Mammary epithelial cell (primary cell): ENCODE results near the gene CTAGE4.
"Not testable (repeated sequence)": the region's sequence is repeated elsewhere in the genome, so short reads cannot be mapped to it uniquely, and the experiment has no call there.

Experiments
- EZH2 ChIP-seq: IDR thresholded peaks from 2 replicates; pipeline ENCODE4 v1.6.1; 2012; ENCODE audit warnings: low read length, inconsistent platforms, borderline replicate concordance
- TF ChIP-seq, protein P1 (sequence below), 2 donors: IDR thresholded peaks in 1 of 2; conservative IDR thresholded peaks in 1 of 2; 2 replicates each; pipeline ENCODE4 v1.5.1; 2011 to 2012; ENCODE audit warnings: inconsistent platforms in 2 of 2, low read length in 2 of 2, mild to moderate bottlenecking in 2 of 2, control low read depth in 1 of 2, low read depth in 1 of 2; ENCODE audit not compliant: insufficient read depth in 1 of 2; ENCODE audit errors: extremely low read depth in 1 of 2

DNA sequence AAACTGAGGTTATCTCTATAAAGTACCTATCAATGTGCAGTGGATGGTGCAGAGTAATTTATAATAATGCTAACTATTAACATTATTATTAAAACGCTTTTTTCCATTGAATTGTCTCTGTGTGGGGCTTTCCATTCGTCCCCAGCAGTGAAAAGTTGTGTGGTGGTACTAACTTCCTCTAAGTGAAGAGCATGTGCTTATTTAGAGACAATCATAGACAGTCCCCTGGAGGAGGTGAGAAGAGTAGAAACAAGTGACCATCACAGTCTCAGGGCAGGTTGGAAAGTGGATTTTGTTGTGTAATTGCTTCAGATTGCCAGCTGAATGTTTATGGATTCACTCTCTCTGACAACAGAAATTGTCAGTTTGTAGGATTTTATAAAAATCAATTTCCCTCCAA is 47.8 kb downstream of the CTAGE4 start:
- TF ChIP-seq, protein P1, sequence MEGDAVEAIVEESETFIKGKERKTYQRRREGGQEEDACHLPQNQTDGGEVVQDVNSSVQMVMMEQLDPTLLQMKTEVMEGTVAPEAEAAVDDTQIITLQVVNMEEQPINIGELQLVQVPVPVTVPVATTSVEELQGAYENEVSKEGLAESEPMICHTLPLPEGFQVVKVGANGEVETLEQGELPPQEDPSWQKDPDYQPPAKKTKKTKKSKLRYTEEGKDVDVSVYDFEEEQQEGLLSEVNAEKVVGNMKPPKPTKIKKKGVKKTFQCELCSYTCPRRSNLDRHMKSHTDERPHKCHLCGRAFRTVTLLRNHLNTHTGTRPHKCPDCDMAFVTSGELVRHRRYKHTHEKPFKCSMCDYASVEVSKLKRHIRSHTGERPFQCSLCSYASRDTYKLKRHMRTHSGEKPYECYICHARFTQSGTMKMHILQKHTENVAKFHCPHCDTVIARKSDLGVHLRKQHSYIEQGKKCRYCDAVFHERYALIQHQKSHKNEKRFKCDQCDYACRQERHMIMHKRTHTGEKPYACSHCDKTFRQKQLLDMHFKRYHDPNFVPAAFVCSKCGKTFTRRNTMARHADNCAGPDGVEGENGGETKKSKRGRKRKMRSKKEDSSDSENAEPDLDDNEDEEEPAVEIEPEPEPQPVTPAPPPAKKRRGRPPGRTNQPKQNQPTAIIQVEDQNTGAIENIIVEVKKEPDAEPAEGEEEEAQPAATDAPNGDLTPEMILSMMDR (conservative IDR thresholded peaks at IDR 0.05 in 1 of 2, IDR thresholded peaks at IDR 0.05 in 1 of 2; ENCODE audit: extremely low read depth in 1 of 2, insufficient read depth in 1 of 2, low read depth in 1 of 2, low read length in 2 of 2): not testable (repeated sequence)
- not testable (repeated sequence) for TF ChIP-seq EZH2
